Heart left ventricle (tissue), 16 donors: ENCODE results near the gene CDK6. TPM values are rescaled to one million over a fixed set of nuclear protein-coding genes. Genes with fewer than 3 reads are reported as not detected.

Source experiments
- ATAC-seq, 4 donors: fragments of 200-7000 bp; cut with Tn5 transposase; one replicate each; pipeline ENCODE4 v1.9.1; 2020 to 2022; ENCODE audit warnings: moderate library complexity in 4 of 4, mild to moderate bottlenecking in 3 of 4, moderate number of reproducible peaks in 1 of 4
- DNase-seq, 5 donors: peaks; one replicate each; pipeline ENCODE4 v3.0.0-alpha.2; 2020
- H3K27ac ChIP-seq, 12 donors: fragments of 200-600 bp; sonication (generic) in 4 of 12; one replicate each; pipeline versions ENCODE4 v1.5.0 to v1.8.0; 2016 to 2022; ENCODE audit warnings: mild to moderate bottlenecking in 2 of 12
- H3K27me3 ChIP-seq, 9 donors: fragments of 200-600 bp; sonication (generic) in 2 of 9; one replicate each; pipeline versions ENCODE4 v1.5.1 to v1.8.0; 2016 to 2022; ENCODE audit warnings: mild to moderate bottlenecking in 3 of 9
- H3K36me3 ChIP-seq, 9 donors: fragments of 200-600 bp; sonication (generic) in 2 of 9; one replicate each; pipeline versions ENCODE4 v1.5.0 to v1.8.0; 2018 to 2022; ENCODE audit warnings: mild to moderate bottlenecking in 2 of 9
- H3K4me1 ChIP-seq, 12 donors: fragments of 200-600 bp; sonication (generic) in 4 of 12; one replicate each; pipeline versions ENCODE4 v1.5.0 to v1.8.0; 2016 to 2022; ENCODE audit warnings: mild to moderate bottlenecking in 3 of 12
- H3K4me3 ChIP-seq, 12 donors: fragments of 200-600 bp; sonication (generic) in 4 of 12; one replicate each; pipeline versions ENCODE4 v1.5.0 to v1.8.0; 2017 to 2022; ENCODE audit warnings: mild to moderate bottlenecking in 9 of 12, moderate library complexity in 4 of 12
- H3K9me3 ChIP-seq, 12 donors: fragments of 200-600 bp; sonication (generic) in 4 of 12; one replicate each; pipeline versions ENCODE4 v1.5.0 to v1.8.0; 2016 to 2022; ENCODE audit warnings: mild to moderate bottlenecking in 1 of 12
- CTCF ChIP-seq, 12 donors: fragments of 200-600 bp; sonication (generic) in 4 of 12; IDR thresholded peaks; one replicate each; pipeline versions ENCODE4 v1.5.0 to v1.8.0; 2018 to 2022; ENCODE audit warnings: antibody characterized with exemption in 12 of 12, mild to moderate bottlenecking in 5 of 12
- POLR2A ChIP-seq, 2 donors: fragments of 450-650 bp; IDR thresholded peaks; one replicate each; pipeline ENCODE4 v1.6.1; 2017; ENCODE audit warnings: antibody characterized with exemption in 2 of 2, mild to moderate bottlenecking in 2 of 2, moderate library complexity in 2 of 2
- WGBS, 4 donors: extraction: QIAGEN DNeasy Blood & Tissue Kit in 2 of 4; methylation state at CpG; one replicate each; pipeline versions ENCODE4 v1.1.5 to v1.1.7; 2013 to 2018; 5-methylcytosine and 5-hydroxymethylcytosine counted together
- intact Hi-C, 10 donors: fragments of 100-400 bp; cut with DNase I; formaldehyde crosslinking; loops; one replicate each; pipeline versions ENCODE4 v1.11.1 to v1.14.2; 2022
- polyA plus RNA-seq, 2 donors: library from polyadenylated mRNA; stranded (reverse); fragments of 200-250 nt; gene quantifications; one replicate each; pipeline ENCODE4 v1.2.3, GENCODE V29; 2013
- total RNA-seq, 9 donors: library from RNA; depleted of rRNA in 2 of 9; stranded (reverse); fragments of >200 nt in 2 of 9; fragmentation: NEBNext Ultra II Directional in 3 of 9; extraction: Animal tissue kit (Norgen Biotek cat#: 25700) in 3 of 9; gene quantifications; one replicate each; pipeline versions ENCODE4 v1.1.0 to v1.2.4, GENCODE V29; 2016 to 2023
- donor health status: ischemic (EF 13 %, LVEDD 7.1; RV severe dilation, severe dysfunction).
- donor health status: healthy with polysubstance abuse.
- donor health status: DM: no; HTN: yes; CAD: no.
- donor health status: DM: no; HTN: no; CAD: no.
- donor health status: ischemic (EF 25% LVEDD 6.9; RV normal size, moderate dysfunction).
- donor health status: ischemic (EF 25% LVEDD 5.7; RV mildly dilated, moderate dysfunction).
- donor health status: healthy.
- donor health status: DM: yes; HTN: yes; CAD: no.
- donor health status: ischemic (EF 35%, LVEDD 5.7; RV mildly dilated, moderate dysfunction).
- donor health status: nonischemic (EF 11% LVEDD 7.7; RV severe dilation, severe dysfunction).
- donor health status: DM: yes; HTN: yes; CAD: no.
- donor health status: PGD.
- donor health status: ischemic (EF 29% LVEDD 5.4; RV normal size, mild dysfunction).
- donor health status: nonischemic (EF 23%, LVEDD 6.1; RV moderate dilation, normal function).

Gene CDK6
- total and polyA plus RNA-seq, 11 donors: 2.2 to 40.5 (median 18.7) TPM

- peaks cover 0 to 2% (median 0%) of the 10 kb centered on the region in 9 donors for H3K36me3 ChIP-seq
- peak overlapping the region in 1 of 12 donors; percentile 8 for H3K4me3 ChIP-seq
- H3K4me1 ChIP-seq: peaks cover 14 to 62% (median 43%) of the 10 kb centered on the region in 12 donors
- TF ChIP-seq CTCF (IDR thresholded peaks at IDR 0.05): no peak
- TF ChIP-seq POLR2A (IDR thresholded peaks at IDR 0.05): no peak
- 15 to 25% (median 20%) methylated on average over 2 of the region's 2 CpGs for WGBS, 4 donors
- intact Hi-C loops: loop anchor here in 5 of 10 donors (5.0 to 10.0 kb wide), 4 partner anchors 51 to 204 kb away; partner anchors contain the start of gene CDK6 (in 1 of the 5)
- H3K9me3 ChIP-seq: peaks cover 0 to 4% (median 0%) of the 10 kb centered on the region in 12 donors
- ATAC-seq: peak; percentile 79 to 92 (median 90)
- H3K27me3 ChIP-seq: no peaks in the 10 kb centered on the region
- peak overlapping the region; percentile 17 to 86 (median 60) for H3K27ac ChIP-seq
- peak in 1 of 5 donors; percentile 25 for DNase-seq
Measured at GRCh38 chr7:92633211-92633906, 203.0 kb downstream of the CDK6 start.

GRCh38 chr7:92632791-92633190 lies 203.6 kb downstream of the CDK6 start:
- ATAC-seq (no peak), DNase-seq (no peak)
- peaks cover 14 to 62% (median 43%) of the 10 kb centered on the region in 12 donors for H3K4me1 ChIP-seq
- WGBS, 4 donors: 93 to 99% (median 97%) methylated on average over 1 of the region's 1 CpG
- peaks cover 0 to 5% (median 0%) of the 10 kb centered on the region in 9 donors for H3K36me3 ChIP-seq
- no peak for TF ChIP-seq CTCF (IDR thresholded peaks at IDR 0.05)
- TF ChIP-seq POLR2A (IDR thresholded peaks at IDR 0.05): no peak
- H3K9me3 ChIP-seq: peaks cover 0 to 4% (median 0%) of the 10 kb centered on the region in 12 donors
- peak overlapping the region; percentile 17 to 86 (median 60) for H3K27ac ChIP-seq
- H3K4me3 ChIP-seq: no peak overlapping the region
- H3K27me3 ChIP-seq: no peaks in the 10 kb centered on the region
- intact Hi-C loops: loop anchor here in 5 of 10 donors (5.0 to 10.0 kb wide), 4 partner anchors 52 to 205 kb away; partner anchors contain the start of gene CDK6 (in 1 of the 5)

GRCh38 chr7:92631850-92632487 lies 204.4 kb downstream of the CDK6 start:
- TF ChIP-seq POLR2A (IDR thresholded peaks at IDR 0.05): no peak
- TF ChIP-seq CTCF (IDR thresholded peaks at IDR 0.05): no peak
- no peak for DNase-seq
- Histone ChIP-seq H3K27ac (peak overlapping the region in 3 of 12 donors; percentile 74 to 86 (median 75)), H3K9me3 (peaks cover 0 to 4% (median 0%) of the 10 kb centered on the region in 12 donors), H3K4me3 (no peak overlapping the region), H3K27me3 (no peaks in the 10 kb centered on the region), H3K4me1 (peaks cover 14 to 62% (median 43%) of the 10 kb centered on the region in 12 donors), H3K36me3 (peaks cover 0 to 5% (median 0%) of the 10 kb centered on the region in 9 donors)
- 93 to 95% (median 94%) methylated on average over 2 of the region's 2 CpGs for WGBS, 4 donors
- ATAC-seq: no peak
- intact Hi-C loops: loop anchor here in 5 of 10 donors (5.0 to 10.0 kb wide), 4 partner anchors 53 to 205 kb away; partner anchors contain the start of gene CDK6 (in 1 of the 5)
